NT2/D1 (cell line): ENCODE data around the gene NBAS.

Source experiments
- SUZ12 ChIP-seq: IDR thresholded peaks from 2 replicates; pipeline ENCODE4 v1.6.1; 2011; ENCODE audit not compliant: insufficient read length, insufficient read depth; ENCODE audit errors: extremely low read depth
- ZNF274 ChIP-seq: IDR thresholded peaks from 2 replicates; pipeline ENCODE4 v1.6.1; 2011; ENCODE audit warnings: mild to moderate bottlenecking, low read depth, low read length

DNA sequence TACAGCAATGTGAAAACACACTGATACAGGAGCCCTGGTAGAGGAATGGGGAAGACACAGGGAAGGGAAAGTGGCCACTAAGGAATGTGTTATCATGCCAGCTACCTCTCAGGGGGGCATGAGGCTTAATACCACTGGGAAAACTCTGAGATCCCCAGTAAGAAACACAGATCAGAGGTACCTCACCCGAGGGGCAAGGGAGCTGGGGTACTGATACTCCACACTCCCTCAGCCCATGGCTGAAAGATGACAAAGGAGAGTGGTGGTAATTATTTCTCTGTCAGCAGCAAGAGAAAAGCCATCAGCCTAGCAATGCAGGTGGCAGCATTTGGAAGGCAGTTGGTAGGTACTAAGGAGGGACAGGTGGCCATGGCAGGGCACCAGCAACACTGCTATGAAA, 434.8 kb downstream of the NBAS start:
- no peak for TF ChIP-seq ZNF274
- TF ChIP-seq SUZ12, result no peak
